Sciatic nerve (tissue), 2 donors: ENCODE measurements around the gene C2CD4C. TPM values are rescaled to one million over a fixed set of nuclear protein-coding genes. Genes with fewer than 3 reads are reported as not detected.
"Not testable (repeated sequence)": the region's sequence is repeated elsewhere in the genome, so short reads cannot be mapped to it uniquely, and the experiment has no call there.

Experiments used
- ATAC-seq: fragments of 200-7000 bp; cut with Tn5 transposase; one replicate; pipeline ENCODE4 v1.9.1; 2020; ENCODE audit warnings: mild to moderate bottlenecking, moderate library complexity
- DNase-seq: peaks from one replicate; pipeline ENCODE4 v3.0.0-alpha.2; 2020; ENCODE audit warnings: low spot score
- intact Hi-C: fragments of 100-400 bp; cut with DNase I; formaldehyde crosslinking; loops from one replicate; pipeline ENCODE4 v1.14.2; 2022
- total RNA-seq: library from RNA; stranded (reverse); fragmentation: NEBNext Ultra II Directional; extraction: Animal tissue kit (Norgen Biotek cat#: 25700); gene quantifications from one replicate; pipeline ENCODE4 v1.2.1, GENCODE V29; 2021
- donor health status: DM: no; HTN: no; CAD: no.
- donor health status: DM: no; HTN: no; CAD: no.

C2CD4C gene
- total RNA-seq, 1 donor from 2014 or later = 2.8 TPM

DNA sequence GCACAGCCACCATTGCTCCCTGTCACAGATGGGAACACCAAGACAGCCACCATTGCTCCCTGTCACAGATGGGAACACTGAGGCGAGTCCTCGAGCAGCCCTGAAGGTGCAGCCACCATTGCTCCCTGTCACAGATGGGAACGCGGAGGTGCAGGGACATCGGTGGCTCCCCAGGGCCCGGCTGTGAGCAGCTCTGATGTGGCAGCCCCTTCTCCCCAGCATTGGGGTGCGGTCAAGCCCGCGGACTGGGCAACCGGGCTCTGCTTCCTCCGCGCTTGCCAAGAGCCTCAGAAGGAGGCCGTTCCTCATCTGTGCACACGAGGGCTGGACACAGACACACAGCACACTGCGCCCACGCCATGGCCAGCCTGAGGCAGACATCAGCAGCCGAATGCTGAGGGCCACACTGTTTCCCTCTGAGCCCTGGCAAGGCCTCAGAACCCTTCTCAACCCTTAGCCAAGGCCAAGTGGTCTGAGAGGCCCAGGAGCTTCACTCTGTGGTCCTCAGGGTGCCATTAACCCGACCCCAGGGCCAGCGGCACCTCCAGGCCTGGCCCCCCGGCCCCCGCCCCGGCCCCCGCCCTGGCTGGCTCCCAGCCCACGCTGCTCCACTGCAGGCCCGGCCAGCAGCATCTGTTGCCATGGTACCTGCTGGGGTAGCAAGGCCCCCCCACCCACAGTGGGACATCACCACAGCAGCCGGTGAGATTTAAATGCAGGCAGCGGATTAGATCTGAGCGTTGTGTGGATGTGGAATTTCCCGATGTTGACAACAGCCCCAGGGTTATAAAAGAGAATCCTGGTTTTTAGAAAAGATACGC is 18.4 kb downstream of the C2CD4C start:
- DNase-seq = peak; percentile 40
- no peak for ATAC-seq
- intact Hi-C loops = no loop called here

DNA sequence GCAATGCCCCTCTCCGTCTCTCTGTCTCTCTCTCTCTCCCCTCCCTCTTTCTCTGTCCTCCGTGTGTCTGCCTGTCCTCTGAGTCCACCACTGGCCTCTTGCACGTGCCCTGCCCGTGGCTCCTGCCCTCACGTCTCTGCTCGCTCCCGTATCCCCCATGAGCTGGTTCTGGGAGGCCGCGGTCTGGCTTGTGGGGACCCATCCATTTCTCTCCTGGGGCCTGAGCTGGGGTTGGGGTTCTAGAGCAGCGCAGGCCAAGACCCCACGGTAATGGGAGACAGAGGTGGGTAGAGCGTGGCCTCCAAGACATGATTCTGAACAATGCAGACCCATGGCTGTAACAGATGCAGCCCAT is 19.0 kb downstream of the C2CD4C start:
- DNase-seq (peak; percentile 23), ATAC-seq (no peak)
- intact Hi-C loops = no loop called here

DNA sequence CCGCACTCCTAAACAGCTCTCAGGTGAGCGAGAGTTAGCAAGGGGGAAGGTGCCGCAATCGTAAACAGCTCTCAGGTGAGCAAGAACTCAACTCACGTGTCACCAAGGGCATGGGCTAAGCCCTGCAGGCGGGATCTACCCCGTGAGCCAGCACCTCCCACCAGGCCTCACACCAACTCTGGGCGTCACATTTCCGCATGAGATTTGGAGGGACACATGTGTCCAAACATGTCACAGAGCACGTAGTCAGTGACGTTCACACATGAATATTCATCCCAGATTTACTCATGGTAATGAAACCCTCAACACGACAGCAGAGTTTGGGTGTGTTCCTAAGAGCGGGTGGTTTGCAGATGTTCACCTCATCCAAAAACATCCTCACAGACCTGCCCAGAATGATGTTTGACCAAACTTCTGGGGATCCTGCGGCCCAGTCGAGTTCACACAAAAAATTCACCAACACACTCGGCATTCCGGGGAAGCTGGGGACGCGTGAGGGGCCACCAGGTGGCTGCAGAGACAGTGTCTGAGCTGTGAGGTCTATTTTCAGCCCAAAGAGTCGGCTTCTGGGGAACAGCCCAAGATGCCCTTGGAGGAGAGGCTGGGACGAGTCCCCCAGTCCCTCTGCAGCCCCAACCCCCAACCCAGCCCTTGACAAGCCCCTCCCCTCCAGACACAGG is 19.6 kb downstream of the C2CD4C start:
- ATAC-seq = no peak
- peak; percentile 23 for DNase-seq
- intact Hi-C loops = no loop called here

DNA sequence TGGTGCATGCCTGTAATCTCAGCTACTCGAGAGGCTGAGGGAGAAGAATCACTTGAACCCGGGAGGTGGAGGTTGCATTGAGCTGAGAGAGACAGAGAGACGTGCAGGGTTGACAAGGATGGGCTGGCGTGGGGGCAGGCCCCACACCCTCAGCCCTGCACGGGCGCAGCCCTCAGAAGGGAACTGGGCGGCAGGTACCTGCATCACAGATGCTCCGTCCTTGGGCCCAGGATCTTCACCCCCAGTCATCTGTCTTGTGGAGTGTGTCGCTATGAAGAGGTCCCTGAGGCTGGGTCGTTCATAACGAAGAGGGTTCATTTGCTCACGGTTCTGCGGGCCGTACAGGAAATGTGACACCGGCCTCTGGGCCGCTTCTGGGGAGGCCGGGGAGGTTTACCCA is 20.3 kb downstream of the C2CD4C start:
- no peak for DNase-seq
- intact Hi-C loops = no loop called here

DNA sequence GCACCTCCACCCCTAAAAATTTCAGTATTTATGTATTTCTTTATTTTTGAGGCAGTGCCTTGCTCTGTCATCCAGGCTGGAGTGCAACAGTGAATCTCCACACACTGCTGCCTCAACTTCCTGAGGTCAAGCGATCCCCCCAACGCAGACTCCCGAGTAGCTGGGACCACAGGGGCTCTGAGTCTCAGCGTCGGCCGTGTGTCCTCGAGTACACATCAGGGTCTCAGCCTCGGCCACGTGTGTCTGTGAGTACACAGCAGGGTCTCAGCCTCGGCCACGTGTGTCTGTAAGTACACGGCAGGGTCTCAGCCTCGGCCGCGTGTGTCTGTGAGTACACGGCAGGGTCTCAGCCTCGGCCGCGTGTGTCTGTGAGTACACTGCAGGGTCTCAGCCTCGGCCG is 21.2 kb downstream of the C2CD4C start:
- ATAC-seq (no peak), DNase-seq (no peak)
- intact Hi-C loops = no loop called here

More for the DNA sequence above, 20.3 kb downstream of the C2CD4C start:
- ATAC-seq = no peak

DNA sequence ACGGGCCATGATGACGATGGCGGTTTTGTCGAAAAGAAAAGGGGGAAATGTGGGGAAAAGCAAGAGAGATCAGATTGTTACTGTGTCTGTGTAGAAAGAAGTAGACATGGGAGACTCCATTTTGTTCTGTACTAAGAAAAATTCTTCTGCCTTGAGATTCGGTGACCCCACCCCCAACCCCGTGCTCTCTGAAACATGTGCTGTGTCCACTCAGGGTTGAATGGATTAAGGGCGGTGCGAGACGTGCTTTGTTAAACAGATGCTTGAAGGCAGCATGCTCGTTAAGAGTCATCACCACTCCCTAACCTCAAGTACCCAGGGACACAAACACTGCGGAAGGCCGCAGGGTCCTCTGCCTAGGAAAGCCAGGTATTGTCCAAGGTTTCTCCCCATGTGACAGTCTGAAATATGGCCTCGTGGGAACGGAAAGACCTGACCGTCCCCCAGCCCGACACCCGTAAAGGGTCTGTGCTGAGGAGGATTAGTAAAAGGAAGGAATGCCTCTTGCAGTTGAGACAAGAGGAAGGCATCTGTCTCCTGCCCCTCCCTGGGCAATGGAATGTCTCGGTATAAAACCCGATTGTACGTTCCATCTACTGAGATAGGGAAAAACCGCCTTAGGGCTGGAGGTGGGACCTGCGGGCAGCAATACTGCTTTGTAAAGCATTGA is 22.2 kb downstream of the C2CD4C start:
- DNase-seq = peak; percentile 22
- intact Hi-C loops, ATAC-seq: not testable (repeated sequence)

DNA sequence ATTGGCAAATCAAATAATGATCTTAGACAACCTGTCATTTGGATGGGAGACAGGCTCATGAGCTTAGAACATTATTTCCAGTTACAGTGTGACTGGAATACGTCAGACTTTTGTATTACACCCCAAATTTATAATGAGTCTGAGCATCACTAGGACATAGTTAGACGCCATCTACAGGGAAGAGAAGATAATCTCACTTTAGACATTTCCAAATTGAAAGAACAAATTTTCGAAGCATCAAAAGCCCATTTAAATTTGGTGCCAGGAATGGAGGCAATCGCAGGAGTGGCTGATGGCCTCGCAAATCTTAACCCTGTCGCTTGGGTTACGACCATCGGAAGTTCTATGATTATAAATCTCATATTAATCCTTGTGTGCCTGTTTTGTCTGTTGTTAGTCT is 22.8 kb downstream of the C2CD4C start:
- intact Hi-C loops, DNase-seq, ATAC-seq: not testable (repeated sequence)

DNA sequence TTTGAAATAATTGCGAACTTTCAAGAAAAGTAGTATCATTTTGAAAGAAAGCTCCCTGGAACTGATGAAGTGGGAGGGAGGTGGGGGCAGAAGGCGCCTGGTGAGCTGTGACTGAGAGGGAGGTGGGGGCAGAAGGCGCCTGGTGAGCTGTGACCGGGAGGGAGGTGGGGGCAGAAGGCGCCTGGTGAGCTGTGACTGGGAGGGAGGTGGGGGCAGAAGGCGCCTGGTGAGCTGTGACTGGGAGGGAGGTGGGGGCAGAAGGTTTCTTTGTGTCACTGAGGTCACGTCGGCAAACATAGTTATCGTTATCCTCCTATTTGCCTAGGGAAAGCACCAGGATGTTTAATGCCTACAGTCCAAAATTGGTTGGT is 24.2 kb downstream of the C2CD4C start:
- ATAC-seq (no peak), DNase-seq (no peak)
- intact Hi-C loops = no loop called here

DNA sequence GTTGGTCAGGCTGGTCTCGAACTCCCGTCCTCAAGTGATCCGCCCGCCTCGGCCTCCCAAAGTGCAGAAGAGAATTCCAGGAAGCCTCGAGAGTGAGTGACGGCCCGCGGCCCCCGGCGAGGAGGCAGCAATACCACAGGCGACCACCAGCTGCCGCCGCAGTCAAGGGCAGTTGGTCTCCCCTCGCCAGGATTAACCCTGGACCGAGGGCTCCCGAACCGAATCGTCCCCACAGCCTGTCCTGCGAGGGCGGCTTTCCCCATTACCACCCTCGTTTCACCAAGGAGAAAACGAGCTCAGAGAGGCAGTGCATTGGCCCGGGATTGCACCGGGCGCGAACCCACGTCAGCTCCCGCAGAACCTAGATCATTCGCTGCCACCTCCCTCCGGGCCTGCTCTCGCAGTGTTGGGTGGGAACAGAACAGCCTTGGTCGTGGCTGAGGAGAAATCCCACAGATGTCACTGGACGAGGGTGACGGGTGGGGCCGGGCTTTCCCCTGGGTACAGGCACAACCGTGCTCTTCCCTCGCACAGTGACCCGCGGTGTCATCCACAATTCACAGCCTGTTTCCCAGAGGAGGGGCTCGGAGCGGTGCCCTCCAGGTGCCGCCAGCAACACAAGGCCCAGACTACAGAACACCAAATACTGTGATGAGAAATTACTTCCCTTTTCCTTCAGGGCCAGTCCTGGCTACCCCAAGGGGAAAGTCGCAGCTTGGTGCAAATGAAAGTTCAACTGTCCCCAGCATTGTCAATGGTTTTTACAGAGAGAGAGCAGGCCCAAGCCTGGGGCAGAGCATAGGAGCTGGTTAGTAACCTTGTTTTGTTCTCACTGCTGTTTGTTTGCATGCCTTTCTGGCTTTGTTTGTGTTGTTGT is 24.8 kb downstream of the C2CD4C start:
- peak; percentile 72 for ATAC-seq
- intact Hi-C loops = no loop called here
- DNase-seq = no peak

DNA sequence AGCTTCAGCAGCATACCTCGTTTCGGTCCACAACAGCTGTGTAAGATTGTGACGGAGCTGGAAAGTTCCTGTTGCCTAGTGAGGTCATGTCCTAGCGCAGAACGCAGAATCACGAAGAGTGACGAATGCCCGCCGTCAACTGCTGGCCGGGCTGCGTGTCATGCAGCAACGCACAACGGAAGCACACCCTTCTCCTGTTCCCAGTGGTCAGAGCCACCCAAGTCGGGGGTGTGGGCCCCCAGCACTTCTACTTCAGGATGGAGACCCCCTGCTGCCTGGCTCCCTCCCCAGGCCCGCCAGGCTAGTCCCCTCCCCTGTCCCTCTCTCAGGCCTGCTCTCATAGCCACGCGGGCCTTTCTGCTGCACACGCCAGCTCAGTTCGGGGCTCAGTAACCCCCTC is 25.9 kb downstream of the C2CD4C start:
- DNase-seq (no peak), ATAC-seq (no peak)
- intact Hi-C loops = no loop called here

DNA sequence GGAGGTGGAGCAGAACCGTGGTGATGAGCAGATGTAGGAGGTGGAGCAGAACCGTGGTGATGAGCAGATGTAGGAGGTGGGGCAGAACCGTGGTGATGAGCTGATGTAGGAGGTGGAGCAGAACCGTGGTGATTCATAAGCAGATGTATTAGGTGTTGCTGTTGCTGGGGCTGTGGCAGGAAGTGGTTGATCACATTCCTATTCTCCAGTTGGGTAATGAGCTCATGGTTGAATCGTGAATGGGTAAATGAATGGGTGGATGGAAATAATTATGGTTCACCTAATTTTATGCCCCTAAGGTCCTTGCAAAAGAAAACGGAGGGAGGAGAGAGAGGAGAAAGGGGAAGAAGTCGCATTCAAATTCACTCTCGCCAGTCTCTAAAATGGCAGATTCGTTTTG is 26.4 kb downstream of the C2CD4C start:
- intact Hi-C loops, DNase-seq, ATAC-seq: not testable (repeated sequence)

DNA sequence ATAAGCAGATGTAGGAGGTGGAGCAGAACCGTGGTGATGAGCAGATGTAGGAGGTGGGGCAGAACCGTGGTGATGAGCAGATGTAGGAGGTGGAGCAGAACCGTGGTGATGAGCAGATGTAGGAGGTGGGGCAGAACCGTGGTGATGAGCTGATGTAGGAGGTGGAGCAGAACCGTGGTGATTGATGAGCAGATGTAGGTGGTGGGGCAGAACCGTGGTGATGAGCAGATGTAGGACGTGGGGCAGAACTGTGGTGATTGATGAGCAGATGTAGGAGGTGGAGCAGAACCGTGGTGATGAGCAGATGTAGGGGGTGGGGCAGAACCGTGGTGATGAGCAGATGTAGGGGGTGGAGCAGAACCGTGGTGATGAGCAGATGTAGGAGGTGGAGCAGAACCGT is 27.0 kb downstream of the C2CD4C start:
- ATAC-seq, DNase-seq, intact Hi-C loops: not testable (repeated sequence)

DNA sequence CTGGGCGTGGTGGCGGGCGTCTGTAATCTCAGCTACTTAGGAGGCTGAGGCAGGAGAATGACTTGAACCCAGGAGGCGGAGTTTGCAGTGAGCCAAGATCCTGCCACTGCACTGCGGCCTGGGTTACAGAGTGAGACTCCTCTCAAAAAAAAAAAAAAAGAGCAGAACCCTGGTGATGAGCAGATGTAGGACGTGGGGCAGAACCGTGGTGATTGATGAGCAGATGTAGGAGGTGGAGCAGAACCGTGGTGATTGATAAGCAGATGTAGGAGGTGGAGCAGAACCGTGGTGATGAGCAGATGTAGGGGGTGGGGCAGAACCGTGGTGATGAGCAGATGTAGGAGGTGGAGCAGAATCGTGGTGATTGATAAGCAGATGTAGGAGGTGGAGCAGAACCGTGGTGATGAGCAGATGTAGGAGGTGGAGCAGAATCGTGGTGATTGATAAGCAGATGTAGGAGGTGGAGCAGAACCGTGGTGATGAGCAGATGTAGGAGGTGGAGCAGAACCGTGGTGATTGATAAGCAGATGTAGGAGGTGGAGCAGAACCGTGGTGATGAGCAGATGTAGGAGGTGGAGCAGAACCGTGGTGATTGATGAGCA is 28.2 kb downstream of the C2CD4C start:
- ATAC-seq, DNase-seq, intact Hi-C loops: not testable (repeated sequence)

DNA sequence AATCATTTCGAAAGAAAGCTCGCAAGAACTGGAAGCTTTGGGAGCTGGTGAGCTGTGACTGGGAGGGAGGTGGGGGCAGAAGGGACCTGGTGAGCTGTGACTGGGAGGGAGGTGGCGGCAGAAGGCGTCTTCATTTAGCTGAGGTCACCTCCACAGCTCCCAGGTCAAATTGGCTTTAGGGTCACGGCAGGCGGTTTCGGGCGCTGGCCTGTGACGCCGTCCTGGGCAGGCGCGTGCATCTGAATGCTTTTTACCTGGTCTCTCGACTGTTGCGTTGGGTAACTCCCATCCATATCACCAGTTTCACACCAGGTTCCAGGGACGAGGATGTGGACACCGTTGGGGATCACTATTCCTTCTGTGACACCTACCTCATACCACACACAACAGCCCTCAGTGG is 29.2 kb downstream of the C2CD4C start:
- ATAC-seq = no peak
- DNase-seq = no peak
- intact Hi-C loops = no loop called here

DNA sequence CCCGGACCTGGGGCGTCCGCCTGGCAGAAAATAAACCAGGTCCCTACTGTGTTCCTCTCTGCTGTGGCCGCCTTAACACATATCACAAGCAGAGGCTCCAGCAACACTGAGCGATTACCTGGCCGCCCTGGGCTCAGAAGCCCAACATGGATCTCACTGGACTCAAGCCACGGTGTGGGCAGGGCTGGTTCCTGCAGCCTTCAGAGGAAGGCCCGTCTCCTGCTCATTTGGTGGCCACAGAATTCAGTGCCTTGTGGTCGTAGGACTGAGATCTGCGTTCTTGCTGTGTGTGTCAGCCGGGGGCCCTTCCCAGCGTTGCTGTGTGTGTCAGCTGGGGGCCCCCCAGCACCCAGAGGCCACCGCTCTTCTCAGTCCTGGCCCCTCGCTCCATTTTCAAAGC is 30.2 kb downstream of the C2CD4C start:
- ATAC-seq (no peak), DNase-seq (peak; percentile 47)
- intact Hi-C loops = no loop called here

DNA sequence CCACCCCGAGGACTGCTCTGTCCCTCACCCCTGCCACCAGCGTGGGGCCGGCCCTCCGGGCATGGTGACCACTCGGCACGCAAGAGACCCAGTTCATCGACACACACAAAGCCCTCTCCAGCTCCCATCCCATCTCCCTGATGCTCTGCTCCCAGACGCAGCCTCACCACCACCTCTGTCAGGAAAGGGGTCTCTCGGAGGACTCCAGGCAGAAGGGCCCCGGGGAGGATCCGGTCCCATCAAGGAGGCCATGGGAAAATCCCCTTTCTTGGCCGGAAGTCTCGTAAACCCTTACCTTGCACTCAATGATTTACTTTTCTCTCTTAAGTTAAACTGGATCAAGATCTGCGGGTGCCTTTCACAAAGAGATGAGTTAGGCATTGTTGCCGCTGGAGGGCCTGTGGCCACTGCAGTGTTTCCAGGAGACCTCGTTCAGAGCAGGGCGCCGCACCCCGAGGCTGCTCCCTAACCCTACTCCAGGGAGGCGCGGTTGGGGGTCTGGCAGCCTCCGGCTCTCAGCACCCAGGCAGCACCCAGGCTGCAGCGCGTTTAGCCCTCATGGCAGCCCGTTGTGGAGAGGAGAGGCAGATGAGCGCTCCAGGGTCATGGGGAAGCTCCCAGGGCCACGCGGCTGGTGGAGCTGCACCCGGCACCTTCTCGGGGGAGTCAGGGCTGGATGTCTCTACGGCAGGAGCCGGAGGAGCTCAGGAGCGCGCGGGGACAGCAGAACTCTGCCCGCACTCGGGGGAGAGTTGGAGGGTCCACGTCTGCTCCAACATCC is 31.0 kb downstream of the C2CD4C start:
- intact Hi-C loops = no loop called here
- ATAC-seq (no peak), DNase-seq (no peak)

DNA sequence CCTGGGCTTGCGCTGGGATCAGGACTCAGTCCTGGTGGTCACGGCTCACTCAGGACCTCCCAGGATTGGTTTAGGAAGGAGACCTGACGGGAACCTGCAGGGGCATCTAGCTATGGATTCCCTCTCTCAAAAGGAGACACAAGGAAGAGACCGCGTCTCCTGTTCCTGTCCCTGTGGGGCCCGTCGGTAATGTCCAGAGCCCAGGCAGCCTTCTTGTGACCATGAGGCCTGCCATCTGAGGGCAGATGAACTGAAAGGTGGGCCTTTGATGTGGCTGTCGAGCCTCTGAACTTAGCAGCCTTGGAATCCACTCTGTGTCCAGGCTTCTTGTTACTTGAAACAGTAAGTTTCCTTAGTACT is 32.9 kb downstream of the C2CD4C start:
- intact Hi-C loops = no loop called here
- no peak for ATAC-seq
- no peak for DNase-seq
